Transverse colon (tissue), 4 donors: ENCODE data around the gene SNORC.

Source experiments
- POLR2AphosphoS5 ChIP-seq, 3 donors: sonication (generic); formaldehyde crosslinking; IDR thresholded peaks; one replicate each; pipeline ENCODE4 v1.6.1; 2016; ENCODE audit warnings: antibody characterized with exemption in 3 of 3
- TF ChIP-seq, protein P1 (sequence below), 5 experiments: fragments of 200-600 bp in 3 of 5; fragments of 450-650 bp in 2 of 5; sonication (generic) in 3 of 5; IDR thresholded peaks; 1 replicate in 2 of 5; 2 replicates in 3 of 5; pipeline ENCODE4 v1.5.1; 2016 to 2017; ENCODE audit warnings: antibody characterized with exemption in 5 of 5, inconsistent platforms in 3 of 5, mild to moderate bottlenecking in 2 of 5, moderate library complexity in 1 of 5

DNA sequence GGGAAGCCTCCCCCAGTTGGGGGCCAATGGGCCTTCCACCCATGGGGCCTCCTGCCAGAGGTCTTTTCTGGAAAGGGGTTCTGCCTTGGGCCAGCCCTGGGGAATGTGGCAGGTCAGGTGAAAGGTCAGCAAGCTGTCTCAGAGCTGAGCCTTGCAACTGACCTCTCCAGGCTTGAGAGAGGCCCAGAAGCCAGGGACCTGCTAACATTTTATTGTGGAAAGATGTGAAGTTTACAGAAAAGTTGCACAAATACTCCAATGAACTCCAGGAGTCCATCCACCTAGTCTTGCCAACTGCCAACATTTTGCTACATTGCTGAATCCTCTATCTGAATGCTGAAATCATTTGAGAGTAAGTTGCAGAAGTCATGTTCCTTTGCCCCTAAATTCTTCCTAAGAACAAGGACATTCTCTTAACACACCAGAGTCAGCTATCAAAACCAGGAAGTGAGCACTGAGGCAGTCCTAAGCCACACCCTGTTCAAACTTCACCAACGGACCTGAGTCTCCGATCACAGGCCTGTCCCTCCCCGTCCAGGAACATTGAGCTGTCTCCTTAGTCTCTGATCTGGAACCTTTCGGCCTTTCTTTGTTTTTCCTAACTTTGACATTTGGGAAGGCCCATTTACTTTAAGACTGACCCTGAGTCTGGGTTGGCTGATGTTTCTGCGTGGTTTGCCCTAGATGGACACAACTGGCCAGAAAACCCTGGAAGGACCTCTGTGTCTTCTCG is 4.0 kb downstream of the SNORC start:
- TF ChIP-seq, protein P1, sequence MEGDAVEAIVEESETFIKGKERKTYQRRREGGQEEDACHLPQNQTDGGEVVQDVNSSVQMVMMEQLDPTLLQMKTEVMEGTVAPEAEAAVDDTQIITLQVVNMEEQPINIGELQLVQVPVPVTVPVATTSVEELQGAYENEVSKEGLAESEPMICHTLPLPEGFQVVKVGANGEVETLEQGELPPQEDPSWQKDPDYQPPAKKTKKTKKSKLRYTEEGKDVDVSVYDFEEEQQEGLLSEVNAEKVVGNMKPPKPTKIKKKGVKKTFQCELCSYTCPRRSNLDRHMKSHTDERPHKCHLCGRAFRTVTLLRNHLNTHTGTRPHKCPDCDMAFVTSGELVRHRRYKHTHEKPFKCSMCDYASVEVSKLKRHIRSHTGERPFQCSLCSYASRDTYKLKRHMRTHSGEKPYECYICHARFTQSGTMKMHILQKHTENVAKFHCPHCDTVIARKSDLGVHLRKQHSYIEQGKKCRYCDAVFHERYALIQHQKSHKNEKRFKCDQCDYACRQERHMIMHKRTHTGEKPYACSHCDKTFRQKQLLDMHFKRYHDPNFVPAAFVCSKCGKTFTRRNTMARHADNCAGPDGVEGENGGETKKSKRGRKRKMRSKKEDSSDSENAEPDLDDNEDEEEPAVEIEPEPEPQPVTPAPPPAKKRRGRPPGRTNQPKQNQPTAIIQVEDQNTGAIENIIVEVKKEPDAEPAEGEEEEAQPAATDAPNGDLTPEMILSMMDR (IDR thresholded peaks at IDR 0.05), result no peak
- TF ChIP-seq POLR2AphosphoS5 (IDR thresholded peaks at IDR 0.05), result peak; percentile 17 to 74 (median 71)
